CD4-positive, alpha-beta T cell (primary cell): ENCODE data around the gene SPRTN. TPM values are rescaled to one million over a fixed set of nuclear protein-coding genes. Genes with fewer than 3 reads are reported as not detected.

ENCODE experiments used
- ATAC-seq: fragments of 200-7000 bp; cut with Tn5 transposase; one replicate; pipeline ENCODE4 v1.10.0; 2022; ENCODE audit warnings: mild to moderate bottlenecking; ENCODE audit not compliant: poor library complexity
- CTCF ChIA-PET: fragments of 350-600 bp; sonication (Branson Sonifier 250); formaldehyde crosslinking; loops from one replicate; lab custom pipeline; 2021; ENCODE audit warnings: antibody characterized with exemption, inconsistent platforms; lab: Charles Lee
- POLR2A ChIA-PET: fragments of 350-600 bp; sonication (Branson Sonifier 250); formaldehyde crosslinking; loops from one replicate; lab custom pipeline; 2021; ENCODE audit warnings: antibody characterized with exemption, inconsistent platforms; lab: Charles Lee
- DNase-seq, 14 experiments: peaks; one replicate each; pipeline ENCODE4 v3.0.0-alpha.2; 2013 to 2020; ENCODE audit warnings: mixed read lengths in 2 of 14
- H3K27ac ChIP-seq, 2 donors: one replicate each; pipeline versions ENCODE4 v1.5.1 to v1.7.0; 2013; ENCODE audit warnings: low read length in 2 of 2, low read depth in 1 of 2, mild to moderate bottlenecking in 1 of 2
- H3K27me3 ChIP-seq, 2 experiments: 1 replicate in 1 of 2; 2 replicates in 1 of 2; pipeline versions ENCODE4 v1.6.1 to v1.7.0; 2013; ENCODE audit warnings: low read length in 2 of 2, control low read depth in 1 of 2, mild to moderate bottlenecking in 1 of 2, moderate library complexity in 1 of 2; ENCODE audit not compliant: insufficient read depth in 2 of 2, control insufficient read depth in 1 of 2
- H3K36me3 ChIP-seq: one replicate; pipeline ENCODE4 v1.6.1; 2013; ENCODE audit warnings: low read length, control low read depth; ENCODE audit not compliant: insufficient read depth
- H3K4me1 ChIP-seq: one replicate; pipeline ENCODE4 v1.6.1; 2013; ENCODE audit warnings: low read length, control low read depth; ENCODE audit not compliant: insufficient read depth
- H3K4me3 ChIP-seq: one replicate; pipeline ENCODE4 v1.5.1; 2013; ENCODE audit warnings: mild to moderate bottlenecking, low read length, moderate library complexity
- H3K9me3 ChIP-seq, 2 experiments: 1 replicate in 1 of 2; 2 replicates in 1 of 2; pipeline versions ENCODE4 v1.6.1 to v1.7.0; 2013; ENCODE audit warnings: low read length in 2 of 2, mild to moderate bottlenecking in 2 of 2, control low read depth in 1 of 2, moderate library complexity in 1 of 2; ENCODE audit not compliant: control insufficient read depth in 1 of 2, insufficient read depth in 1 of 2
- H3K27ac Mint-ChIP-seq: one replicate; pipeline ENCODE4 v1.8.0; 2020; ENCODE audit warnings: mixed read lengths
- H3K27me3 Mint-ChIP-seq: one replicate; pipeline ENCODE4 v1.8.0; 2021; ENCODE audit warnings: mixed read lengths
- H3K36me3 Mint-ChIP-seq: one replicate; pipeline ENCODE4 v1.8.0; 2021; ENCODE audit warnings: low read depth, mixed read lengths
- H3K4me1 Mint-ChIP-seq: one replicate; pipeline ENCODE4 v1.8.0; 2021; ENCODE audit warnings: low read depth, mixed read lengths
- H3K4me3 Mint-ChIP-seq: one replicate; pipeline ENCODE4 v1.8.0; 2020; ENCODE audit warnings: mild to moderate bottlenecking, mixed read lengths
- H3K9me3 Mint-ChIP-seq: one replicate; pipeline ENCODE4 v1.8.0; 2020; ENCODE audit warnings: mixed read lengths
- CTCF ChIP-seq: fragments of 200-600 bp; IDR thresholded peaks from one replicate; pipeline ENCODE4 v1.8.0; 2022; ENCODE audit warnings: antibody characterized with exemption, mild to moderate bottlenecking
- intact Hi-C, 2 experiments: fragments of 100-400 bp; cut with DNase I in 1 of 2; cut with micrococcal nuclease in 1 of 2; formaldehyde crosslinking; loops; one replicate each; pipeline versions ENCODE4 v1.15.1 to v1.9.0; 2023 to 2025; cut with DNase I, micrococcal nuclease
- total RNA-seq, 174 experiments: library from RNA in 2 of 174; stranded (reverse) in 2 of 174; gene quantifications; one replicate each; pipeline ENCODE4 v1.2.3 and lab custom pipeline; 2021 to 2026

SPRTN gene
- total RNA-seq, 2 experiments from 2014 or later: 27.7 to 30.9 TPM

- H3K27me3 Mint-ChIP-seq: peaks cover 5% of the 10 kb centered on the region
- peaks cover 37% of the 10 kb centered on the region for H3K4me1 ChIP-seq
- peak overlapping the region; percentile 18 for H3K4me3 Mint-ChIP-seq
- no peak for TF ChIP-seq CTCF
- CTCF ChIA-PET: interaction anchor here (1.8 kb wide), 1 partner anchor 269 kb away, joined by 4 read pairs; no protein-coding TSS in a partner anchor
- H3K9me3 Mint-ChIP-seq: peaks cover 9% of the 10 kb centered on the region
- intact Hi-C loops: loop anchor here (5.0 to 10.0 kb wide), 2 partner anchors 89 to 1993 kb away; partner anchors contain the start of genes GNPAT (in 1 of the 2) and MAP3K21 (in 1 of the 2)
- H3K4me1 Mint-ChIP-seq: peaks cover 82% of the 10 kb centered on the region
- H3K27me3 ChIP-seq: no peaks in the 10 kb centered on the region
- POLR2A ChIA-PET: no interaction called here
- DNase-seq (no peak), ATAC-seq (no peak)
- H3K36me3 Mint-ChIP-seq: peaks cover 75% of the 10 kb centered on the region
- H3K36me3 ChIP-seq: peaks cover 6% of the 10 kb centered on the region
- peak overlapping the region; percentile 20 for H3K27ac Mint-ChIP-seq
- H3K9me3 ChIP-seq: peaks cover 0 to 18% of the 10 kb centered on the region in 2 experiments
- no peak overlapping the region for H3K27ac ChIP-seq
- peak overlapping the region; percentile 17 for H3K4me3 ChIP-seq
These were observed 3.9 kb upstream of the SPRTN start for GRCh38 chr1:231334079-231334666.

- Mint-ChIP-seq H3K36me3 (peaks cover 82% of the 10 kb centered on the region), H3K27me3 (peaks cover 5% of the 10 kb centered on the region), H3K4me1 (peaks cover 89% of the 10 kb centered on the region), H3K9me3 (peaks cover 9% of the 10 kb centered on the region), H3K4me3 (peak overlapping the region; percentile 99), H3K27ac (peak overlapping the region; percentile 100)
- Histone ChIP-seq H3K27ac (no peak overlapping the region), H3K36me3 (peaks cover 6% of the 10 kb centered on the region), H3K27me3 (no peaks in the 10 kb centered on the region), H3K9me3 (peaks cover 0 to 18% of the 10 kb centered on the region in 2 experiments), H3K4me3 (peak overlapping the region; percentile 97), H3K4me1 (peaks cover 45% of the 10 kb centered on the region)
- POLR2A ChIA-PET: no interaction called here
- DNase-seq (no peak), ATAC-seq (no peak)
- no peak for TF ChIP-seq CTCF
- intact Hi-C loops: loop anchor here (5.0 to 10.0 kb wide), 6 partner anchors 87 to 1992 kb away; partner anchors contain the start of genes ARV1 (in 1 of the 2), COG2 (in 1 of the 2), EGLN1 (in 1 of the 2) and GNPAT (in 1 of the 2)
- CTCF ChIA-PET: interaction anchor here (1.0 to 1.8 kb wide), 2 partner anchors 196 to 269 kb away, joined by 3 to 4 read pairs; no protein-coding TSS in a partner anchor
These were observed 3.1 kb upstream of the SPRTN start for GRCh38 chr1:231334952-231335351.

GRCh38 chr1:231335663-231336602 lies 2.2 kb upstream of the SPRTN start:
- Histone ChIP-seq H3K4me1 (peaks cover 47% of the 10 kb centered on the region), H3K36me3 (peaks cover 12% of the 10 kb centered on the region), H3K9me3 (peaks cover 0 to 18% of the 10 kb centered on the region in 2 experiments), H3K27me3 (no peaks in the 10 kb centered on the region), H3K27ac (no peak overlapping the region), H3K4me3 (peak overlapping the region; percentile 97)
- TF ChIP-seq CTCF: no peak
- Mint-ChIP-seq H3K27me3 (peaks cover 5% of the 10 kb centered on the region), H3K27ac (peak overlapping the region; percentile 100), H3K36me3 (peaks cover 87% of the 10 kb centered on the region), H3K9me3 (peaks cover 9% of the 10 kb centered on the region), H3K4me3 (peak overlapping the region; percentile 99), H3K4me1 (peaks cover 82% of the 10 kb centered on the region)
- ChIA-PET POLR2A (interaction anchor here (1.7 kb wide), 1 partner anchor 18 kb away, joined by 3 read pairs; no protein-coding TSS in a partner anchor), CTCF (interaction anchor here (1.0 kb wide), 1 partner anchor 195 kb away, joined by 3 read pairs; no protein-coding TSS in a partner anchor)
- peak in 2 of 14 experiments; percentile 7 to 20 for DNase-seq
- ATAC-seq: no peak
- intact Hi-C loops: loop anchor here (2.0 to 10.0 kb wide), 6 partner anchors 86 to 694 kb away; partner anchors contain the start of genes GNPAT (in 2 of the 2), ARV1 (in 1 of the 2), COG2 (in 1 of the 2) and EGLN1 (in 1 of the 2)
